ENCODE measurements around the gene PLA2R1.

The PLA2R1 gene

GRCh38 chr2:160028431-160029269 lies 33.8 kb downstream of the PLA2R1 start:
- no peak for DNase-seq

GRCh38 chr2:160022162-160022561 lies 40.3 kb downstream of the PLA2R1 start:
- DNase-seq = no peak

- DNase-seq = no peak
Observed at GRCh38 chr2:160019374-160020090, 42.9 kb downstream of the PLA2R1 start.

GRCh38 chr2:160015746-160016145 lies 46.7 kb downstream of the PLA2R1 start:
- no peak for DNase-seq

GRCh38 chr2:160014227-160014626 lies 48.2 kb downstream of the PLA2R1 start:
- no peak for DNase-seq

GRCh38 chr2:160010361-160011145 lies 51.9 kb downstream of the PLA2R1 start:
- DNase-seq = no peak

GRCh38 chr2:160007111-160007510 lies 55.3 kb downstream of the PLA2R1 start:
- no peak for DNase-seq

- no peak for DNase-seq
Observed at GRCh38 chr2:160006475-160006874, 55.9 kb downstream of the PLA2R1 start.

- DNase-seq = no peak
Observed at GRCh38 chr2:160005908-160006307, 56.5 kb downstream of the PLA2R1 start.

GRCh38 chr2:160005476-160005875 lies 56.9 kb downstream of the PLA2R1 start:
- no peak for DNase-seq

- DNase-seq = no peak
Observed at GRCh38 chr2:159998961-159999360, 63.5 kb downstream of the PLA2R1 start.

- no peak for DNase-seq
Observed at GRCh38 chr2:159998243-159998642, 64.2 kb downstream of the PLA2R1 start.

- DNase-seq = no peak
Observed at GRCh38 chr2:159996792-159997546, 65.4 kb downstream of the PLA2R1 start.

- no peak for DNase-seq
Observed at GRCh38 chr2:159995038-159995437, 67.4 kb downstream of the PLA2R1 start.

- no peak for DNase-seq
Observed at GRCh38 chr2:159989249-159989648, 73.2 kb downstream of the PLA2R1 start.

- DNase-seq = no peak
Observed at GRCh38 chr2:159988412-159988970, 73.9 kb downstream of the PLA2R1 start.

GRCh38 chr2:159987181-159987580 lies 75.2 kb downstream of the PLA2R1 start:
- DNase-seq = no peak

- no peak for DNase-seq
Observed at GRCh38 chr2:159985656-159986055, 76.8 kb downstream of the PLA2R1 start.

GRCh38 chr2:159984034-159984433 lies 78.4 kb downstream of the PLA2R1 start:
- no peak for DNase-seq

- DNase-seq = no peak
Observed at GRCh38 chr2:159982842-159983785, 79.3 kb downstream of the PLA2R1 start.

GRCh38 chr2:159982270-159982669 lies 80.1 kb downstream of the PLA2R1 start:
- no peak for DNase-seq
